ENCODE measurements around the gene SCN2A. TPM values are rescaled to one million over a fixed set of nuclear protein-coding genes. Genes with fewer than 3 reads are reported as not detected.

Gene SCN2A
- total RNA-seq, 1 experiment from 2014 or later, result not detected

DNA sequence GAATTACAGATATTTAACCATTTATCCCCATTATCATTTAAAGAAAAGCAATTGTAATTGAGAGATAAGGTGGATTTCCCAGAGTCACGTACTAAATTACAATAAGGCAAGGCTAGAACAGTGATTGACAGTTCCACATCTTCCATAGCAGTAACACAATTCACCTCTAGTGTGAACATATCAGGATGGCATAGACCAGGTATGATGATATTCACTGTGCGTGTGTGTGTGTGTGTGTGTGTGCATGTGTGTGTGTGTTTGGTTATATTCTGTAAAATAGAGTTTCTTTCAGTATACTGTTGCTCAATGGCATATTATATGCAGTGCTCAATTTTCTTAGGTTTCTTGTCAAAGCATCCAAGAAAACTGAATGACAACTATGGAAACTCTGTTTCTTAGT lies 1.7 kb downstream of the SCN2A start:
- Histone ChIP-seq H3K4me3 (ENCODE audit: low read depth, low read length) (no peak overlapping the region), H3K4me1 (no peaks in the 10 kb centered on the region), H3K27me3 (replicated peaks; ENCODE audit: control insufficient read depth, insufficient read depth, low read length) (no peaks in the 10 kb centered on the region), H3K9me3 (no peaks in the 10 kb centered on the region), H3K36me3 (ENCODE audit: control insufficient read depth, insufficient read depth, low read length) (no peaks in the 10 kb centered on the region)
- TF ChIP-seq, protein P1, sequence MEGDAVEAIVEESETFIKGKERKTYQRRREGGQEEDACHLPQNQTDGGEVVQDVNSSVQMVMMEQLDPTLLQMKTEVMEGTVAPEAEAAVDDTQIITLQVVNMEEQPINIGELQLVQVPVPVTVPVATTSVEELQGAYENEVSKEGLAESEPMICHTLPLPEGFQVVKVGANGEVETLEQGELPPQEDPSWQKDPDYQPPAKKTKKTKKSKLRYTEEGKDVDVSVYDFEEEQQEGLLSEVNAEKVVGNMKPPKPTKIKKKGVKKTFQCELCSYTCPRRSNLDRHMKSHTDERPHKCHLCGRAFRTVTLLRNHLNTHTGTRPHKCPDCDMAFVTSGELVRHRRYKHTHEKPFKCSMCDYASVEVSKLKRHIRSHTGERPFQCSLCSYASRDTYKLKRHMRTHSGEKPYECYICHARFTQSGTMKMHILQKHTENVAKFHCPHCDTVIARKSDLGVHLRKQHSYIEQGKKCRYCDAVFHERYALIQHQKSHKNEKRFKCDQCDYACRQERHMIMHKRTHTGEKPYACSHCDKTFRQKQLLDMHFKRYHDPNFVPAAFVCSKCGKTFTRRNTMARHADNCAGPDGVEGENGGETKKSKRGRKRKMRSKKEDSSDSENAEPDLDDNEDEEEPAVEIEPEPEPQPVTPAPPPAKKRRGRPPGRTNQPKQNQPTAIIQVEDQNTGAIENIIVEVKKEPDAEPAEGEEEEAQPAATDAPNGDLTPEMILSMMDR (IDR thresholded peaks at IDR 0.05; ENCODE audit: insufficient read depth in 1 of 2, low read depth in 1 of 2, low read length in 1 of 2, severe bottlenecking in 1 of 2, unreplicated experiment in 1 of 2), result no peak
- BruUV-seq (replicated peaks), result no TSS peak
- Mint-ChIP-seq H3K9me3 (ENCODE audit: unreplicated experiment) (no peaks in the 10 kb centered on the region), H3K4me1 (ENCODE audit: low read depth, unreplicated experiment) (no peaks in the 10 kb centered on the region), H3K36me3 (ENCODE audit: insufficient read depth, unreplicated experiment) (no peaks in the 10 kb centered on the region), H3K4me3 (ENCODE audit: unreplicated experiment) (no peak overlapping the region), H3K27me3 (ENCODE audit: insufficient read depth, unreplicated experiment) (peaks cover 5% of the 10 kb centered on the region), H3K27ac (ENCODE audit: unreplicated experiment) (no peak overlapping the region)
- intact Hi-C loops (cut with micrococcal nuclease; ENCODE audit: unreplicated experiment), result no loop called here
- ChIA-PET CTCF (no interaction called here), POLR2A (no interaction called here)
- no peak for DNase-seq

DNA sequence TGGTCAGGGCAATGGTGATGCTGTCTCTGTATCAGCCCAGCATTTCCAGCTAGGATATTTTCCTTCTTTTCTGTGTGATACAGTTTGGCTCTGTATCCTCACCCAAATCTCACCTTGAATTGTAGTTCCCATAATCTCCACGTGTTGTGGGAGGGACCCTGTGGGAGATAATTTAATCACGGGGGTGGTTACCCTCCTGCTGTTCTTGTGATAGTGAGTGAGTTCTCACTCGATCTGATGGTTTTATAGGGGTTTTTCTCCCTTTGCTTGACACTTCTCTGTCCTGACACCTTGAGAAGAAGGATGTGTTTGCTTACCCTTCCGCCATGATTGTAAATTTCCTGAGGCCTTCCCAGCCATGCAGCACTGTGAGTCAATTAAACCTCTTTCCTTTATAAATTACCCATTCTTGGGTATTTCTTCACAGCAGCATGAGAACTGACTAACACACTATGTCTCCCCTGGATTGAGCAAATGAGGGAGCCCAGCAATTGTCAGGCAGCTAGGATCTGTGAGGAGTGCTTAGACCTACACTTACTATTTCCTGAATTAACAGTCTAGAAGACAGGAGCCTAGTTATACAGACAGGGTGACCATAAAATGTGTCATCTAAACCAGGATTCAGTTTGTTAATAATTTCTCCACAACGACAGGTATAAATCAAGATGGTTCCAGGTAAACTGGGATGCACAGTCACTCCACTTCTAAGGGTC lies 6.0 kb downstream of the SCN2A start:
- DNase-seq, result no peak
- H3K27me3 ChIP-seq (replicated peaks; ENCODE audit: control insufficient read depth, insufficient read depth, low read length), result no peaks in the 10 kb centered on the region
- BruUV-seq (replicated peaks), result no TSS peak
- no peaks in the 10 kb centered on the region for H3K4me1 Mint-ChIP-seq (ENCODE audit: low read depth, unreplicated experiment)
- no peaks in the 10 kb centered on the region for H3K9me3 Mint-ChIP-seq (ENCODE audit: unreplicated experiment)
- no peaks in the 10 kb centered on the region for H3K9me3 ChIP-seq
- TF ChIP-seq, protein P1 (IDR thresholded peaks at IDR 0.05; ENCODE audit: insufficient read depth in 1 of 2, low read depth in 1 of 2, low read length in 1 of 2, severe bottlenecking in 1 of 2, unreplicated experiment in 1 of 2), result no peak
- intact Hi-C loops (cut with micrococcal nuclease; ENCODE audit: unreplicated experiment), result no loop called here
- H3K36me3 ChIP-seq (ENCODE audit: control insufficient read depth, insufficient read depth, low read length), result no peaks in the 10 kb centered on the region
- no peak overlapping the region for H3K27ac Mint-ChIP-seq (ENCODE audit: unreplicated experiment)
- ChIA-PET POLR2A (no interaction called here), CTCF (no interaction called here)
- H3K4me1 ChIP-seq, result no peaks in the 10 kb centered on the region
- H3K36me3 Mint-ChIP-seq (ENCODE audit: insufficient read depth, unreplicated experiment), result no peaks in the 10 kb centered on the region
- H3K4me3 ChIP-seq (ENCODE audit: low read depth, low read length), result no peak overlapping the region
- peaks cover 8% of the 10 kb centered on the region for H3K27me3 Mint-ChIP-seq (ENCODE audit: insufficient read depth, unreplicated experiment)
- no peak overlapping the region for H3K4me3 Mint-ChIP-seq (ENCODE audit: unreplicated experiment)

GRCh38 chr2:165248238-165248637 lies 9.0 kb downstream of the SCN2A start:
- Histone ChIP-seq H3K36me3 (ENCODE audit: control insufficient read depth, insufficient read depth, low read length) (no peaks in the 10 kb centered on the region), H3K4me3 (ENCODE audit: low read depth, low read length) (no peak overlapping the region), H3K4me1 (no peaks in the 10 kb centered on the region), H3K9me3 (no peaks in the 10 kb centered on the region), H3K27me3 (replicated peaks; ENCODE audit: control insufficient read depth, insufficient read depth, low read length) (no peaks in the 10 kb centered on the region)
- no peak for DNase-seq
- no TSS peak for BruUV-seq (replicated peaks)
- Mint-ChIP-seq H3K9me3 (ENCODE audit: unreplicated experiment) (no peaks in the 10 kb centered on the region), H3K27ac (ENCODE audit: unreplicated experiment) (no peak overlapping the region), H3K36me3 (ENCODE audit: insufficient read depth, unreplicated experiment) (no peaks in the 10 kb centered on the region), H3K4me1 (ENCODE audit: low read depth, unreplicated experiment) (no peaks in the 10 kb centered on the region), H3K4me3 (ENCODE audit: unreplicated experiment) (no peak overlapping the region), H3K27me3 (ENCODE audit: insufficient read depth, unreplicated experiment) (peaks cover 4% of the 10 kb centered on the region)
- intact Hi-C loops (cut with micrococcal nuclease; ENCODE audit: unreplicated experiment), result no loop called here
- CTCF ChIA-PET, result no interaction called here
- TF ChIP-seq, protein P1 (IDR thresholded peaks at IDR 0.05; ENCODE audit: insufficient read depth in 1 of 2, low read depth in 1 of 2, low read length in 1 of 2, severe bottlenecking in 1 of 2, unreplicated experiment in 1 of 2), result no peak
- POLR2A ChIA-PET, result no interaction called here

Data from Caco-2 (cell line).